HUDEP-2 (cell line): Measurements from ENCODE around the gene PAPSS1.

Experiments used
- DNase-seq, 76 experiments: peaks; one replicate each; lab custom pipeline; 2025; ENCODE audit not compliant: unreplicated experiment in 76 of 76; lab: John Stamatoyannopoulos, UW

Gene PAPSS1

DNA sequence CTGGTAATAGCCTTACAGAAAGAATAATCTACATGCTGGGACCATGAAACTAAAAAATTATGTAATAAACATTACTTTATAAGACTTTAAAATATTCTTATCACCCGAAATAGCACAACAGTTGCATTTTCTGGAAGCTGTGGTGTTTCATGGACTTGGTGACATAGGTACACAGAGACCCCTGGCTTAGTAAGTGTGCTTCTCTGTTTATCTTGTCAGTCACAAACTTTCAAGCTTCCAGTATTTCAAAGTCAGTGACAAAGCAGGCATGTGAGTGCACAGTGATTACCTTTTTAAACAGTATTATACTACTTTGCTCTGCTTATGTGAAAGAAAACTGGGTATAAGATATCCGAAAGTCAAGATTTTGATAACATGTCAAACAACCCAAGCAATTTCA, 84.3 kb downstream of the PAPSS1 start:
- DNase-seq: no peak

DNA sequence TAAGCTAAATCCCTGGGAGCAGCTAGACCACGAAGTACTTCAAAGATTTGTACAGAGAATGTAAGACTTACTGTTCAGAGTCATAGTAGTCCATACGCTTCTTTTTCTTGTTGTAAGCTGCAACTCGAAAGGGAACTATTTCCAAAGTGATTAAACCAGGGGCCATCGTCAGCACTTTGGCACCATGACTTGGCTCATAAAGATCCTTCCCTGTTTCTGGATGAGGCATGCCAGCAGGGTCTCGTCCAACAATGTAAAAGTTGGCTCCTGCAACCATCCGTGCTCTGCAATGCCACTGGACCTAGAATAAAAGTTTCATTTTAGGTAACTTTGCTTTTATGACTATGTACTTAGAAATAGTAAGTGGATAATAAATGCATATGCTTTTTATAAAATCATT, 88.5 kb downstream of the PAPSS1 start:
- no peak for DNase-seq

DNA sequence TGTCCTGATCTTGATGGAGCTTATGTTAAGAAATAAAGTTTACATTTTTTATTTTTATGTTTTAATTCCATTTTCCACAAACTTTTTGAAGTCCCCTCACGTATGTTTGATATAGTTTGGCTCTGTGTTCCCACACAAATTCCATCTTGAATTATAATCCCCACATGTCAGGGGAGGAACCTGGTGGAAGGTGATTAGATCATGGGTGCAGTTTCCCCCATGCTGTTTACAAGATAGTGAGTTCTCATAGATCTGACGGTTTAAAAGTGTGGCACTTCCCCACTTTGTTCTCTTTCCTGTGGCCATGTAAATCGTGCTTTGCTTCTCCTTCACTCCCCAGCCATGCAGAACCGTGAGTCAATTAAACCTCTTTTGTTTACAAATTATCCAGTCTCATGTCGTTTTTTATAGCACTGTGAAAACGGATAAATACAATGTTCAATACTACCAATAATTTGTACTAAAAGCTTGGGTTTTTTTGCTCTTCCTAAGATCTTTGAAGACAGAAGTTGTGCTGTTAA, 89.8 kb downstream of the PAPSS1 start:
- DNase-seq: peak in 24 of 76 experiments; percentile 2 to 67 (median 17)

DNA sequence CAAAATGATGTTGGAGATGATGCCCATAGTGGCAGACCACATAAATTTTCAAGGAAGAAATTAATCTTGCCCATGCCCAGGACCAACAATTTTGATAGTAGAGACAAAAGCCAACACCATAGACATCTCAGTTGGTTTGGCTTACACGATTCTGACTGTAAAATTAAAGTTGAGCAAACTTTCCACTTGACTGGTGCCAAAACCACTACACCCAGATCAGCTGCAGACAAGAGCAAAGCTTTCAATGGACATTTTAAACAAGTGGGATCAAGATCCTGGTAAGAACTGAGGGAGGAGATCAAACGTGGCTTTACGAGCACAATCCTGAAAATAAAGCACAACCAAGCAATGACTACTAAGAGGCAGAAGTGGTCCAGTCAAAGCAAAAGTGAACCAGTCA, 90.7 kb downstream of the PAPSS1 start:
- DNase-seq: peak in 2 of 76 experiments; percentile 2 to 13

DNA sequence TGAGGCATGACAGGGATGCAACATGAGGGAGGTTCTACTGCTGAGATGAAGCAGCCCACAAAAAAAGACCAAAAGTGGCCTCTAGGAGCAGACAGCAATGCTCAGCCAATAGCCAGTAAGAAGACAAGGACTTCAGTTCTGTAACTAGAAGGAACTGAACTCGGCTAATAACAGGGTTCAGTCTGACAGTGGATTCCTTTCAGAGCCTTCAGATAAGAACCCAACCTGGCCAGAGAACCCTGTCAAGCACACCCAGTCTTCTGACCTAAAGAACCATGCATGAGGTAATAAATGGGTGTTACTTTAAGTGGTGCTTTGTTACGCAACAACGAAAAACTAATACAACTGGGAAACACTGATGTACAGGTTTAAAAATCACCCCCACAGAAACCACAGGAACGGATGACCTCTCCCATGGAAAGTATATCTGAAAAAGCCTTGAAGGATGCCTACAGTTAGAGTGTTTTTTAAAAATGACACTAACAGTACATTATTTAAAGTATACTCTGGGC, 94.6 kb downstream of the PAPSS1 start:
- DNase-seq: peak in 1 of 76 experiments; percentile 2

DNA sequence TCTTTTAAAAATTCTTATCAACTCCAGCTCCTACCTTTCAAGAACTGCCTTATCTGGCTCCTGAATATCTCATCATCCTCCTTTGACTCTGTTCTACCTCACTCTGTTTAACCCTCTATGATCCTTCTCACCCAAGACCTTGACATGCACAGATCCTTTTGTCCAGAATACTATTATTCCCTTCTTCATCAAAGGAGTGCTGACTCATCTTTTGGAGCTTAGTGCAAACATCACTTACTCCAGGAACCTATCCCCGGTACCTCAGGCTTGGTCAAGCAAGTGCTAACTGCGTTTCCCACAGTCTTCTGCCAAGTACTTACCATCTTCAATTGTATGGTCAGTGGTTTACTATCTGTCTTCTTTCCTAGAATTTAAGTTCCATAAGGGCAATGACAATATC, 96.0 kb downstream of the PAPSS1 start:
- no peak for DNase-seq

DNA sequence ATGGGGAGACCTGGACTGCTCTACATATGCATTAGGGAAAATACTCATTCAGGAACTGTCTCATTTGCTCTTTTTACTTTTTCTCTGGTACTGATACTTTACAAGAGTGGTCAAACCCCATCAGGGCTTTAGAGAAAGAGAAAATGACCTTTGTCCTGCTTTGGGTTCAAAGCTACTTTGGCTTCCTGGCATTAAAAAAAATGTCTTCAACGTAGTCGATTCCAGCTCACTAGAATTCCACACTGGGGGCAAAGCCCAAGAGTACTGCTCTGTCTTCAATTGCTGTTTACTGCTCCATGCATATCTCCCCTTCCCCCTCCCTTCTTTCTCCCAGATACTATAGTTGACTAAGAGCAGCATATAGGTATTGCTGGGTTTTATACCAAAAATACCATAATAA, 98.0 kb downstream of the PAPSS1 start:
- DNase-seq: no peak

DNA sequence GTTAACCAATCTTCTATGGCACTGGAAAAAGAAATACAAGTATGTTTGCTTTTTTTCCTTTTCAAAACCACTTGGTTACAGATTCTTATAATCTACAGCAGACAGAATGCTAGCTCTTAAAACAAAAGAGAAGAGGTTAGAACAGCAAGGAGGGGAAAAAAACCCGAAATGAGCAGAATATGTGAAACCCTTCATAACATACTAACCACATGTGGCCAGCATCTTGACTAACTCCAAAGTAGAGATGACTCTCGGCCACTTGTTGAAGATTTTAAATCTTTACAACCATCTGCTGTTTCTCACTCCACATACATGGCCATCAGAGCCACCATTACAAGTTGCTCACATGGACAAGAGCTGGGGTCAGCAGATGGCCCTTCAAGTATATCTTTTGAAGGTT, 100.3 kb downstream of the PAPSS1 start:
- no peak for DNase-seq

DNA sequence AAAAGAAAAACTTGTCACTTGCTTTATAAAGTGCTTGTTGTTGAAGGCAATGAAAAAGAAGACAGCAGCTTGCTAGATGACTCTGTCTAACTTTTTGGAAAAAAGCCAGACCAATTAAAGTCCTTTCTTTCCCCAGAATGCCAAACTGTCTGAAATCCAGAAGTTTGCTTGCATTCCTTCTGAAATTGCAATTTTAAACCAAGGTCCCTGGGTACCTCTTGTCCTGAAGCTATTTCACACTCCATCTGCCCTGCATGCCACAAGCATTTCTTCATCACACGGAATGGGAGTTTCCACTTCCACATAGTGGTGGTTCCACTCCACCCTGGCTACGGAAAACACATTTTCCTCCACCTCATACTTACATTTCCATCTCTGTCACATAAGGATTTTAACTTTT, 101.0 kb downstream of the PAPSS1 start:
- no peak for DNase-seq

DNA sequence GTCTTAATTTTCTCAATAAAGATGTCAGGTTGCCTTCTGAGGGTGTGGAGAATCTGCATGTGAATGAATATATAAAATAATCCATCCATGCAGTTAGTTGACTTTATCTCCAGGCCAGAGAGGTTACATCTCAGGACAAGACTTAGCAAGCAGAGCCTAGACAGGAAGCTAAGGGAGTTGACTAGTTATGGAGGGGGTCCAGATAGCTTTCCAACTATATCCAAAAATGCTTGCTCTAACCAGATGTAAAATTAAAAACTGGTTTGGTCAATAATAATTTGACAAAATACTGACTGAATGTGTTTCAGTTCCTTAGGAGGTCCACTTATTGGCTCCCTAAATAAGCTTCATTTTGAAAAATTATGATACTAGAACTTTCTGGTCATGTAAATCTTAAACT, 101.4 kb downstream of the PAPSS1 start:
- DNase-seq: no peak

DNA sequence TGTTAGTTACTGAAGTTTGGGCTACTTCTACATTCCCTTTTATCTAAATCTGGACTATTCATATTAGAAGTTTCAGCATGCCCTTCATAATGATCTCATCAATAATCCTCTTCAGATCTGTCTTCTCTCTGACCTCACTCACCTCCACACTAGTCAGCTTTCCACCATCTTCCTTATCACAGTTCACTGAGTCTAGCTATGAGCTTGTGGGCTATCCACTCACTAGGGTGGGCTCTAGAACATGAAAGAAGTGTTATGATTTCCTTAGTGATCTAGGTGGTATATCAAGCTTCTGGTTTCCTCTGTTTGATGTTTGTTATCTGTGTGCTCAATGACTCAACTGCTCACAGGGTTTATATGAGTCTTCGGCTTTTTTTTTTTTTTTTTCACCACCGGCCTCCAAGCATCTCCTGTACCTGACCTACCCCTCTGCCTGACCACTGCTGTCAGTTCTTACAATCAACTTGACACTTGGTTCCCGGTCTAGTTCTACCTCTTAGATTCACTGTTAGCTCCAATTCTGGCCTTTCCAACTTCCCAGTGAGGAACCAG, 103.1 kb downstream of the PAPSS1 start:
- no peak for DNase-seq

DNA sequence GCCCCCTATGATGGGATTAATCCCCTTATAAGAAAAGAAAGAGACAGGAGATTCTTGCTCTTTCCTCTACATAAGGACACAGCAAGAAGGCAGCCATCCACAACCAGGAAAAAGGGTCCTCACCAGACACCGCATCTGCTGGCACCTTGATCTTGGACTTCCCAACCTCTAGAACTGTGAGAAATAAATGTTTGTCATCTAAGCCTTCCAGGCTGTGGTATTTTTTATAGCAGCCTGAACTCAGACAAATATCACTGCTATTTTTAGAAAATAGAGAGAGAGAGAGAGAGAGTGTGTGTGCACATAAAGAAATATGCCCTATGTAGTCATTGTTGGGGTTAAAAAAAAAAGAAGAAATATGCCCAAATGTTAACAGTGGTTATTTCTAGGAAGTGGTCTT, 104.2 kb downstream of the PAPSS1 start:
- DNase-seq: no peak

DNA sequence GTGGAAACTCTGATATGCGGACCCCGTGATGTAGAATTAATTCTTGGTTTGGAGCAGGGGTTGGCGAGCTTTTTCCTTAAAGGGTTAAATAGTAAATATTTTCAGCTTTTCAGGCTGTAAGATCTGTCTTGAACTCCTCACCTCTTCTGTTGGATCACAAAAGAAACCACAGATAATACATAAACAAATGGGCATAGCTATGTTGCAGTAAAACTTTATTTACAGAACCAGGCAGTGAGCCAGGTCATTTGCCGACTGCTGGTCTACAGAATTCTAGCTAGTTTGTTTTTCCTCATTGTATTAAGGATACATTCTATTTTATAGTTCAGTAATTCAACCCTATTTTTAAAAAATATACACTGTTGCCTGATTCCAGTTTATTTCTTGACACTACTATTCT, 116.6 kb downstream of the PAPSS1 start:
- DNase-seq: no peak

DNA sequence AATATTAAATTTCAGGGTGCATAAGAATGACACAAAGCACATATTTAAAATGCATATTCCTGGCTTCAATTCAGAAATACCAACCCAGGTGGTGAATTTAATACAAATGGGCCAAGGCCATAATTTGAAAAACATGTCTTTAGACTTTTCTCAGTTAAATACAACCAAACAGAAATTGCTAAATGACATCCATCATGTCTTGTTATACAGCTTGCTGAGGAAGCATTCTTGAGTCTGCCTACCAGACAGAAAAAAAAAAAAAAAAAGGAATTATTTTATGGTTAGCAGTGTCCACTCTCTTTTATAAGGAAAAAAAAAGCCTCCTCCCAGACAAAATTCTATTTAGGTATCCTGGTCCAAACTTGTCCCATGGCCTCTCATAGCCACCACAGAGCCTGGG, 119.1 kb downstream of the PAPSS1 start:
- no peak for DNase-seq

DNA sequence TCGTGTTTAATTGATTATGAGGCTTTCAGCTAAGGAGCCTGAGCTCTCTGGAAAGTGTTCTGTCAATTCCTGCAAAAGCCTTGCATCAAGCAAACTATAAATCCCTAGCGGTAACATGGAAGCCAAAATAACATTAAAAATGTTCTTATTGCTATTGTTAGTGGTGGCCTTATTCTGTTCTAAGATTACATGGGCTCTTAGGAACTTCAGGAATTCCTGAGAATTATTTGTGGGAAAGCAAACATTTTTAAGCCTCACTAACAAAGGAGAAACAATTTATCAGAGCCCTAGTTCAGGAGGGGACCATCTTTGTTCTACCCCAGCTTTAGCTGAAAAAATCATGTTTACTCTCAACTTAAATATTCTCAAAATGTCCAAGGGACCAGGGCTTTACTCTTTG, 119.6 kb downstream of the PAPSS1 start:
- no peak for DNase-seq

DNA sequence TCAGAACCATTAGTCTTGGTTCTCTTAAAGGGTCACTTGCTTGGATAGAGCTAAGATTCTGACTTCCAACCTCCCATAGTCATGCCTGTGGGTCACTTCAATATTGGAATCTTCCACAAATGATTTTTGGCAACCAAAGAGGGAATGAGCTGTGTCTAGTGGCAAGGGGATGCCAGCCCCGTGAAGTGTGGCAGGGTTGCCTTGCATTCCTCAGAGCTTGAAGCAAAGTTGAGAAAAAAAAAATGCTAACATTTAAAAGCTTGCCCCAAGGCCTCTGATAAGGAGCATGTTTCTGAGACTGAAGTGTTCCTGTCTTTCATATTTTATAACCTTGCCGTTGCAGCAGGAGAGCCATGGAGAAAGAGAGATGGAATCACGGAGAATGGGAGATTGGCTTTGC, 120.2 kb downstream of the PAPSS1 start:
- DNase-seq: no peak

DNA sequence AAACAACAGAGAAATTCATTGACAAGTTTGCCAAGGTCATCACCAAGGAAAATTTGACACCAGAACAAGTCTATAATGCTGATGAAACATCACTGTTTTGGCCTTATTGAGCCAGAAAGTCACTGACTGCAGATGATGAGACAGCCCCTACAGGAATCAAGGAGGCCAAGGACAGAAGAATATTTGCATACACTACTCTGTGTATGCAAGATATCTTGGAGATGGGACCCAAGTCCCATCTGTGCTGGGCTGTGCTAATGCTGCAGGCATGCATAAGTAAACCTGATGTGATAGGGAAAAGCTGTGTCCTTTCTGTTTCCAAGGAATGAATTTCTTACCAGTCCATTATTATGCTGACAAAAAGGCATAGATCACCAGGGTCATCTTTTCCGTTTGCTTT, 126.8 kb downstream of the PAPSS1 start:
- DNase-seq: no peak

DNA sequence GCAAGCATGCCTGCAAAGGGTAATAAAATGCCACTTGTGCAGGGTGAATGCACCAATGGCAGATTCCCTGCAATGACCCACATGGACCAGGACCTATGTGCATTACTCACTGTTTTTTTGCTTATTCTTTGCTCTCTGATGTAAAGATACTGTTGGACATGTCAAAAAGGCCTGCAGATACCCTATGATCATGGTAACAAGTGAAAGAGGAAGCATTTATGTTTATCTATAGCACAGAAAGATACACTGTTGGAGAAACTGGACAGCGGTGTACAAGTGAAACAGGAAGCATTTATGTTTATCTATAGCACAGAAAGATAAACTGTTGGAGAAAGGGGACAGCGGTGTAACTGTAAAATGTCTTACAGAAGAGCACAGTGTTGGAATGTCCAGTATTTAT, 127.5 kb downstream of the PAPSS1 start:
- peak in 11 of 76 experiments; percentile 0 to 46 (median 13) for DNase-seq

DNA sequence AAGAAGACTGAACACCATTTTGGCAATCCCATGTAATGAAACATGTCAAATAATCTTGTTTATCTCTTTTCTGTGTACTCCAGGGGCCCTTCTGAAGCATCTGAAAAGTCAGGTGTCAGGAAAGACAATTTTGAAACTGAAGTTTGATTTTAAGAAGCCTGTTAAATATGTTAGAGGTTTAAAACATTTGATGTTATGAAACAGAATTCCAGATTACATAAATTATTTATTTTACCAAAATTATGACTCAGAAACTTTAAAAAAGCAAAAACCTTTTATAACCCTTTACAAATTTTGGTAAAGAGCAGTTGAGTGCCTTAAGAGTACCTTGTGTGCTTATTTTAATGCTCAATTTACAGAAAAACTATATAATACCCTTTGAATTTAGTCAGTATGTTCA, 130.8 kb downstream of the PAPSS1 start:
- no peak for DNase-seq

DNA sequence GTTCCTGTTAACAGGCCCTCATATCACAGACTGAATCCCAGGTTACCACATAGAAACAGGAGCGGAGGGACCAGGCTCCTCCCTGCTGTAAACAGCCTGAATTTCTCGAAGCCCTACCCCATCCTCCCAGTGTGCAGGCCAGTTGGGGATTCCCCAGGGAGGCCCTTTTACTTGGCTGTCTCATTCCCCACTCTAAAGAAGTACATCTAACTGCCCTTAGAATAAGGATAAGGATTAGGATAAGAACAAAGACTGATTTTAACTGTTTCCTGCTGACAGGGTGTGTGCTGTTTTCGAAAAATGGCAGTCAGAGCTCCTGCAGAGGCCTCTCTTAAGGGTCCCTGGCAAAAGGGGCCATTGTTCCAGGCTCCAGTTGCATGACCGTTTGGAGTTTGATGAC, 133.7 kb downstream of the PAPSS1 start:
- no peak for DNase-seq

DNA sequence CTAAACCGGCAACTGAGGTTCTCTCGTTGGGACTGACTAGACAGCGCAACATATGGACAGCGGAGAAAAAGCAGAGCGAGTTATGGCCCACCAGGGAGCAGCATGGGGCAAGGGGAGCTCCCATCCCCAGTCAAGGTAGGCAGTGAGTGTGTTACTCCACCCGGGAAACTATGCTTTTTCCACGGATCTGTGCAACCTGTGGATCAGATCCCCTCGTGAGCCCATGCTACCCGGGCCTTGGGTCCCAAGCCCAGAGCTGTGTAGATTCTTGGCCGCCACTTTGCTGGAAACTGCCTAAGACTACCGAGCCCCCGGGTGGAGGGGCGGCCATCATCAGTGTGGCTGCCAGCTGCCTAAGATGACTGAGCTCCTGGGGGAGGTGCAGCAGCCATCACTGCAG, 140.9 kb downstream of the PAPSS1 start:
- no peak for DNase-seq

DNA sequence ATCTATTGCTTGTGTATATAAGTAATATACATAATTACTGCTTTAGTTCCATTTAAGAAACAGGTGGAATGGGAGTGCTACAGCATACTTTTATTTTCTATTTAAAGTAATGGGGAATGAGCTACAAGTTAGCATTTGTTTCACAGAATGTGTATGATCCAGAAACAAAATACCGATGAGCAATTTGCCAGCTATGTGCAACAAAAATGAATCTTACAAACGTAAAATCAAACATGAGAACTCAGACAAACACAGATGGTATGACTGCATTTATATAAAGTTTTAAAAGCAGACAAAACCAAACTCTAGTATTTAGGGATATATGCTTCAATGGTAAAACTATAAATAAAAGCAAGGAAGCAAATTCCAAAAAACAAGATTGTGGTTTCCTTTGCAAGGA, 141.7 kb downstream of the PAPSS1 start:
- no peak for DNase-seq

DNA sequence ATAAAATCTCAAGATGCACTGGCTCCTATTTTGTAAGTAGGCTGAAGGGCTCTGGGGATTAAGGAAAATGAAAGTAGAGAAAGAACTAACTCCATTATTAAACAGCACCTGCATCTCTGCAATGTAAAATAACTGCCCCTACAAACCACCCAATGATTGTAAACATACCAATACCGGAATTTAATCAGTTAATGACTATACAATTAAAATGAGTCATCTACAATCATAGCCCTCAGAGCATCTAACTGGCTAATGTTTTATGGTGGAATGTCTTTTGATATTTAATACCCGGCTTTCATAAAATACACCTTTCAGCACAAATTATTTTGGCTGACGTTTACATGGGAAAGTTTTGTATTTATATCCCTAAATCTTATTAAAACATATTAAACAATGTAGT, 142.3 kb downstream of the PAPSS1 start:
- DNase-seq: no peak
